Measurements from ENCODE around the gene DPPA3.

DNA sequence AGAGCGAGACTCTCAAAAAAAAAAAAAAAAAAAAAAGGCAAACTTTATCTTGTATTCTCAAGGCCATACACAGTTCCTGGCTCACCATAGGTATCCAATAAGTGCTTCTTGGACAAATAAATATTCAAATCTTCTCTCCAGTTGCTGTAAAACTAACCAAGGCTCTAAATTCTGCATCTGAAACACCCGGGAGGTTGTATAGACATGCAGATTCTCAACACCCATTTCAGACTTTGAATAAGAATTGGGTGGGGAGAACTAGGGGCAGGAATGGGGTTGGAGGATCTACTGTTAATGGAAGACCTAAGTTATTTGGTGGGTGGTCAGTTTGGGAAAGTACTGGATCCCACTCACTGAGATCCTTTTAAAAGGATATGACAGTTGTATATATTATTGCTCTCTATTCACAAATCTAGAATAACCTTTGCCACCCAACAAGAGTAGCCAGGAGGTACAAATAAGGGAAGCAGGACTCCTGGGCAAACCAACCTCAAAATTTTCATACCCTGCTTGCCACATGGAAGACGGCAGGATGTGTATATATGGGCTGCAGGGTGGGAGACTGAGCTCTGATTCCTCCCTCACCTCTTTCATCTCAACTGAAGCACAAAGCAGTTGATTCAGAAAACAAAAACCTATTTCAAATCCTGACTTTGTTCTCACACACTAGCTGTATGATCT, 16.5 kb upstream of the DPPA3 start:
- TF ChIP-seq POLR2A (IDR thresholded peaks at IDR 0.05) (no peak), POLR2AphosphoS5 (IDR thresholded peaks at IDR 0.05) (no peak), EP300 (IDR thresholded peaks at IDR 0.05) (no peak)
- TF ChIP-seq, protein P1, sequence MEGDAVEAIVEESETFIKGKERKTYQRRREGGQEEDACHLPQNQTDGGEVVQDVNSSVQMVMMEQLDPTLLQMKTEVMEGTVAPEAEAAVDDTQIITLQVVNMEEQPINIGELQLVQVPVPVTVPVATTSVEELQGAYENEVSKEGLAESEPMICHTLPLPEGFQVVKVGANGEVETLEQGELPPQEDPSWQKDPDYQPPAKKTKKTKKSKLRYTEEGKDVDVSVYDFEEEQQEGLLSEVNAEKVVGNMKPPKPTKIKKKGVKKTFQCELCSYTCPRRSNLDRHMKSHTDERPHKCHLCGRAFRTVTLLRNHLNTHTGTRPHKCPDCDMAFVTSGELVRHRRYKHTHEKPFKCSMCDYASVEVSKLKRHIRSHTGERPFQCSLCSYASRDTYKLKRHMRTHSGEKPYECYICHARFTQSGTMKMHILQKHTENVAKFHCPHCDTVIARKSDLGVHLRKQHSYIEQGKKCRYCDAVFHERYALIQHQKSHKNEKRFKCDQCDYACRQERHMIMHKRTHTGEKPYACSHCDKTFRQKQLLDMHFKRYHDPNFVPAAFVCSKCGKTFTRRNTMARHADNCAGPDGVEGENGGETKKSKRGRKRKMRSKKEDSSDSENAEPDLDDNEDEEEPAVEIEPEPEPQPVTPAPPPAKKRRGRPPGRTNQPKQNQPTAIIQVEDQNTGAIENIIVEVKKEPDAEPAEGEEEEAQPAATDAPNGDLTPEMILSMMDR (IDR thresholded peaks at IDR 0.05) = no peak
